ENCODE data around the gene PARD3B.

DNA sequence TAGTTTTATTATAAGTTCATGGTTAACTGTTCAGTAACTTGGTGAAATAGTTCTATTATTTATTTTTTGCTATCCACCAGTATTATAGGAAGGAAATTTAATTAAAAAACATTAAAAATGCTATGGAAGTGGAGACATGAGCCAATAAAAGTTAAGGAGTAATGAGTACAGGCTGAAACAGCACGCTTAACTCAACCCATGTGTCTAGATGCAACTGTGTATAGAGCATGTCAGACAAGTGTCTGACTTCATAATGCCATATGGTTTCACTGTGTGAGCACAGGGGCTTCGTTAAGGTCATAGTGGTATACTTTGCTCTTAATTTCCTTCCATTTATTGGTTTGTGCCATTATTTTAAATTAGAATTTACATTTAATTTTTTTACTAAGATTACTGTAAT lies 570.2 kb downstream of the PARD3B start:
- no peak for TF ChIP-seq ZNF274 (IDR thresholded peaks at IDR 0.05; ENCODE audit: low read depth, low read length)
- no peak for TF ChIP-seq SUZ12 (IDR thresholded peaks at IDR 0.05; ENCODE audit: extremely low read depth, insufficient read depth, insufficient read length)
- no peak for TF ChIP-seq YY1 (IDR thresholded peaks at IDR 0.05; ENCODE audit: insufficient read depth, insufficient read length)

Data from NT2/D1 (cell line).